Adrenal gland (tissue), 12 donors: Measurements from ENCODE around the gene SPRY1. TPM values are rescaled to one million over a fixed set of nuclear protein-coding genes. Genes with fewer than 3 reads are reported as not detected.

Experiments
- DNase-seq, 7 donors: peaks; one replicate each; pipeline ENCODE4 v3.0.0-alpha.2; 2019 to 2020
- H3K27ac ChIP-seq, 5 donors: fragments of 200-600 bp; sonication (generic) in 4 of 5; 1 replicate in 3 of 5; 2 replicates in 2 of 5; pipeline versions ENCODE4 v1.5.1 to v1.8.0; 2016 to 2020; ENCODE audit warnings: mild to moderate bottlenecking in 1 of 5
- H3K27me3 ChIP-seq: fragments of 200-600 bp; 2 replicates; pipeline ENCODE4 v1.8.0; 2021
- H3K36me3 ChIP-seq, 2 donors: fragments of 200-600 bp; replicated peaks in 1 of 2; 1 replicate in 1 of 2; 2 replicates in 1 of 2; pipeline versions ENCODE4 v1.5.1 to v1.8.0; 2018 to 2022
- H3K4me1 ChIP-seq, 2 donors: fragments of 200-600 bp; replicated peaks in 1 of 2; 1 replicate in 1 of 2; 2 replicates in 1 of 2; pipeline versions ENCODE4 v1.5.1 to v1.8.0; 2018 to 2021
- H3K4me3 ChIP-seq, 4 donors: fragments of 200-600 bp; sonication (generic) in 3 of 4; one replicate each; pipeline ENCODE4 v1.5.1; 2016 to 2018
- H3K9me3 ChIP-seq, 3 donors: fragments of 200-600 bp; sonication (generic) in 1 of 3; replicated peaks in 1 of 3; 1 replicate in 2 of 3; 2 replicates in 1 of 3; pipeline versions ENCODE4 v1.5.1 to v1.8.0; 2016 to 2021
- POLR2A ChIP-seq, 2 donors: fragments of 450-650 bp; IDR thresholded peaks; one replicate each; pipeline ENCODE4 v1.6.1; 2017; ENCODE audit warnings: antibody characterized with exemption in 2 of 2, mild to moderate bottlenecking in 2 of 2, moderate library complexity in 1 of 2
- WGBS, 4 donors: extraction: QIAGEN DNeasy Blood & Tissue Kit in 2 of 4; methylation state at CpG; one replicate each; pipeline versions ENCODE4 v1.1.5 to v1.1.7; 2013 to 2017; 5-methylcytosine and 5-hydroxymethylcytosine counted together
- intact Hi-C, 2 donors: fragments of 100-400 bp; cut with DNase I; formaldehyde crosslinking; loops; one replicate each; pipeline versions ENCODE4 v1.14.1 to v1.15.0; 2022 to 2023
- polyA plus RNA-seq, 3 donors: library from polyadenylated mRNA; stranded (reverse); fragments of 200-250 nt in 2 of 3; fragments of 350-450 nt in 1 of 3; fragmentation: Illumina TruSeq in 1 of 3; extraction: RNeasy Lipid Tissue Mini Kit (QIAGEN cat#74804) in 1 of 3; gene quantifications; one replicate each; pipeline ENCODE4 v1.2.3, GENCODE V29; 2013 to 2014
- total RNA-seq, 9 donors: library from RNA; depleted of rRNA in 4 of 9; stranded (reverse); fragments of >200 nt in 4 of 9; fragments of 120-200 nt in 1 of 9; fragmentation: NEBNext Ultra II Directional in 1 of 9; extraction: Animal tissue kit (Norgen Biotek cat#: 25700) in 1 of 9; gene quantifications; one replicate each; pipeline versions ENCODE4 v1.1.0 to v1.2.4, GENCODE V29; 2013 to 2023
- TF ChIP-seq, protein P1 (sequence below), 6 experiments: fragments of 450-650 bp in 4 of 6; fragments of 200-600 bp in 2 of 6; sonication (generic) in 1 of 6; IDR thresholded peaks; 1 replicate in 5 of 6; 2 replicates in 1 of 6; pipeline versions ENCODE4 v1.5.1 to v1.8.0; 2016 to 2021; ENCODE audit warnings: antibody characterized with exemption in 6 of 6, mild to moderate bottlenecking in 2 of 6, moderate library complexity in 1 of 6
- donor health status: healthy with polysubstance abuse.
- donor health status: Bipolar disorder and iron deficiency.
- donor health status: DM: yes; HTN: yes; CAD: no.
- donor health status: DM: no; HTN: no; CAD: no.
- donor health status: DM: no; HTN: no; CAD: no.
- donor health status: DM: yes; HTN: yes; CAD: no.

SPRY1 gene
- total and polyA plus RNA-seq, 12 donors = 12.6 to 95.6 (median 57.4) TPM

DNA sequence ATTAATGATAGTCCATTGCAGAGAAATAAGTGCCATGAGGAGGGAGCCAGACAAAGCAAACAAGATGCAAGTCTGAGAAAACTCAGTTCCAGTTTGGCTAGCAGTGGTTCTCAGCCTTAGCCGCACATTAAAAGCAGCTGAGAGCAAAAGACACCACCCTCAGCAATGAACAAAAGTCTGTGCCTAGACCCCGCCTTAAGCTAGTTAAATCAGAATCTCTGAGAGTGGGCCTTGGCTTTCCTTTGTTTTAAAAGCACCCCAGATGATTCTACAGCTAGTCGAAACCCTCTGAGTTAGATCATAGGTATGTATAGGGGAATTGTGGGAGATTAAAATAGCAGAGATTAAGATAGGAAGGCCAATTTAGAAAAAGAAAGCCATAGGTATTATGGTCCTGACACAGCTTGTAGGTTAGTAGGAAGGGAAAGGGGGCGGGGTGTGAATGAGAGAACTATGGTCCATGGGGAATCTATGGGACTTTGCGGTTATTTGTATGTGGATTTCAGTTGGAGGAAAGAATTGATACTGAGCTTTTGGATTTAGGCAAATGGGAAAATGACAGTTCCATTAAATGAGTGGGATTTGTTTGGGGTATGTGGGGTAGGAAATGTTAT is 12.0 kb downstream of the SPRY1 start:
- no peaks in the 10 kb centered on the region for H3K9me3 ChIP-seq
- no peak overlapping the region for H3K4me3 ChIP-seq
- H3K27me3 ChIP-seq = no peaks in the 10 kb centered on the region
- intact Hi-C loops = loop anchor here in 1 of 2 donors (10.0 kb wide), 2 partner anchors 246 to 706 kb away; no protein-coding TSS in a partner anchor
- no peak for DNase-seq
- 91 to 98% (median 94%) methylated on average over 5 of the region's 5 CpGs for WGBS, 4 donors
- H3K4me1 ChIP-seq = peaks cover 0 to 21% of the 10 kb centered on the region in 2 donors
- no peak overlapping the region for H3K27ac ChIP-seq
- H3K36me3 ChIP-seq = no peaks in the 10 kb centered on the region
- TF ChIP-seq POLR2A (IDR thresholded peaks at IDR 0.05) = no peak
- TF ChIP-seq, protein P1, sequence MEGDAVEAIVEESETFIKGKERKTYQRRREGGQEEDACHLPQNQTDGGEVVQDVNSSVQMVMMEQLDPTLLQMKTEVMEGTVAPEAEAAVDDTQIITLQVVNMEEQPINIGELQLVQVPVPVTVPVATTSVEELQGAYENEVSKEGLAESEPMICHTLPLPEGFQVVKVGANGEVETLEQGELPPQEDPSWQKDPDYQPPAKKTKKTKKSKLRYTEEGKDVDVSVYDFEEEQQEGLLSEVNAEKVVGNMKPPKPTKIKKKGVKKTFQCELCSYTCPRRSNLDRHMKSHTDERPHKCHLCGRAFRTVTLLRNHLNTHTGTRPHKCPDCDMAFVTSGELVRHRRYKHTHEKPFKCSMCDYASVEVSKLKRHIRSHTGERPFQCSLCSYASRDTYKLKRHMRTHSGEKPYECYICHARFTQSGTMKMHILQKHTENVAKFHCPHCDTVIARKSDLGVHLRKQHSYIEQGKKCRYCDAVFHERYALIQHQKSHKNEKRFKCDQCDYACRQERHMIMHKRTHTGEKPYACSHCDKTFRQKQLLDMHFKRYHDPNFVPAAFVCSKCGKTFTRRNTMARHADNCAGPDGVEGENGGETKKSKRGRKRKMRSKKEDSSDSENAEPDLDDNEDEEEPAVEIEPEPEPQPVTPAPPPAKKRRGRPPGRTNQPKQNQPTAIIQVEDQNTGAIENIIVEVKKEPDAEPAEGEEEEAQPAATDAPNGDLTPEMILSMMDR (IDR thresholded peaks at IDR 0.05) = no peak

DNA sequence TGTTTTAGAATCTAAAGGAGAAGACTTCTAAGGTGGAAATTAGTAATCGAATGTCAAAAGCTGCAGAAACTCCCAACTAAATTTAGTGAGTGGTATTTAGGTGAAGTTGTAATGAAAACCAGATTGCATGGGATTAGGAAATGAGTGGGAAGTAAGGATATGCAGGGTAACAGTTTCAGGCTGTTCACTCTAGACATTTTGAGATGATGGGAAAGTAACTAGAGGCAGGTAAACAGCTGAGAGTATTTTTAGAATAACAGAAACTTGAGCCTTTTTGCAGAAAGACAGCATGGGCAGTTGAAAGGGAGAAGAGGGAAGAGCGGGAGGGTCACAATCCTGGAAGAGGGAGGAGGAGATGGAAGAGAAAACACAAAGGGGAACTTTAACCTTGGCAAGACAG is 12.7 kb downstream of the SPRY1 start:
- H3K4me3 ChIP-seq = no peak overlapping the region
- peaks cover 0 to 21% of the 10 kb centered on the region in 2 donors for H3K4me1 ChIP-seq
- 78 to 81% (median 80%) methylated on average over 2 of the region's 2 CpGs for WGBS, 4 donors
- no peak overlapping the region for H3K27ac ChIP-seq
- H3K9me3 ChIP-seq = no peaks in the 10 kb centered on the region
- H3K27me3 ChIP-seq = no peaks in the 10 kb centered on the region
- TF ChIP-seq, protein P1 (IDR thresholded peaks at IDR 0.05) = no peak
- no peak for TF ChIP-seq POLR2A (IDR thresholded peaks at IDR 0.05)
- intact Hi-C loops = loop anchor here in 1 of 2 donors (10.0 kb wide), 2 partner anchors 245 to 705 kb away; no protein-coding TSS in a partner anchor
- no peaks in the 10 kb centered on the region for H3K36me3 ChIP-seq
- DNase-seq = no peak

DNA sequence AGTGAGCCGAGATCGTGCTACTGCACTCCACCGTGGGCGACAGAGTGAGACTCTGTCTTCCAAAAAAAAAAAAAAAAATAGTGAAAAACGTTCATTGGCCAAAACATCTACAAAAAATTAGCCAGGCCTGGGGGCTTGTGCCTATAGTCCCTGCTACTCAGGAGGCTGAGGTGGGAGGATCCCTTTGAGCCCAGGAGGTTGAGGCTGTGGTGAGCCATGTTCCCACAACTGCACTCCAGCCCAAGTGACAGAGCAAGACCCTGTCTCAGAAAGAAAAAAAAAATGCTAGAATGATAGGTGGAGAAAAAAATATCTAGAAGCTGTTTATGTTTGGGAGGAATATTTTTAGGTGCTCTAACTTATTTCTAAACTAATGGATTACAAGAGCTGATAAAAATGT is 14.9 kb downstream of the SPRY1 start:
- Histone ChIP-seq H3K36me3 (no peaks in the 10 kb centered on the region), H3K9me3 (no peaks in the 10 kb centered on the region), H3K4me3 (no peak overlapping the region), H3K4me1 (peaks cover 0 to 18% of the 10 kb centered on the region in 2 donors), H3K27ac (no peak overlapping the region), H3K27me3 (no peaks in the 10 kb centered on the region)
- intact Hi-C loops = no loop called here
- 74 to 90% (median 84%) methylated on average over 5 of the region's 5 CpGs for WGBS, 4 donors
- TF ChIP-seq, protein P1 (IDR thresholded peaks at IDR 0.05) = no peak
- TF ChIP-seq POLR2A (IDR thresholded peaks at IDR 0.05) = no peak
- no peak for DNase-seq

DNA sequence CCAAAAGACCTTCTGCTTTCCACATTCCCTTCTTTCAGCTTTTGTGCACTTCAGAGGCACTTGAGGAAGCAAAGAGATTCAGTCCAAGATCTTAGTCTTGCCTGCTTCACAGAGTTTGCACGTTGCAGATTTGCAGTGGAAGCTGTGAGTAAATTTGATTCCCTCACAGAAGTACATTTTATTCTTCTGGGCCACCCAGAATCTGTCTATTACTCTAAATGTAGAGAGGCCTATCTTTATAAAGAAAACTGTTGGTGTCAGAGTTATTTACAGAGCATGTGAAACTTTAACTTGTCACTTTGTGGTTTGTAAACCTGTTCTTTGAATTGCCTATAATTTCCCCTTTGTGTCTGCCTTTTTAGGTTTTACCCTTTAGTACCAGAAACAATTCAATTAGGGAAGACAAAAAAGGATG is 15.5 kb downstream of the SPRY1 start:
- 22 to 41% (median 29%) methylated on average over 1 of the region's 1 CpG for WGBS, 4 donors
- DNase-seq = no peak
- Histone ChIP-seq H3K36me3 (no peaks in the 10 kb centered on the region), H3K4me1 (peaks cover 0 to 14% of the 10 kb centered on the region in 2 donors), H3K27ac (peak overlapping the region in 2 of 5 donors; percentile 10 to 26), H3K4me3 (no peak overlapping the region), H3K27me3 (no peaks in the 10 kb centered on the region), H3K9me3 (no peaks in the 10 kb centered on the region)
- TF ChIP-seq POLR2A (IDR thresholded peaks at IDR 0.05) = no peak
- TF ChIP-seq, protein P1 (IDR thresholded peaks at IDR 0.05) = no peak
- intact Hi-C loops = no loop called here
